CD4-positive, alpha-beta T cell treated with Interleukin-15 for 4 hours (primary cell): ENCODE data around the gene TSR3.
A peak's percentile ranks its signal among the peaks of the same experiment; 100 is the strongest.

Experiments
- DNase-seq: peaks from one replicate; pipeline ENCODE4 v3.0.0-alpha.2; 2020; ENCODE audit warnings: low spot score

The TSR3 gene

DNA sequence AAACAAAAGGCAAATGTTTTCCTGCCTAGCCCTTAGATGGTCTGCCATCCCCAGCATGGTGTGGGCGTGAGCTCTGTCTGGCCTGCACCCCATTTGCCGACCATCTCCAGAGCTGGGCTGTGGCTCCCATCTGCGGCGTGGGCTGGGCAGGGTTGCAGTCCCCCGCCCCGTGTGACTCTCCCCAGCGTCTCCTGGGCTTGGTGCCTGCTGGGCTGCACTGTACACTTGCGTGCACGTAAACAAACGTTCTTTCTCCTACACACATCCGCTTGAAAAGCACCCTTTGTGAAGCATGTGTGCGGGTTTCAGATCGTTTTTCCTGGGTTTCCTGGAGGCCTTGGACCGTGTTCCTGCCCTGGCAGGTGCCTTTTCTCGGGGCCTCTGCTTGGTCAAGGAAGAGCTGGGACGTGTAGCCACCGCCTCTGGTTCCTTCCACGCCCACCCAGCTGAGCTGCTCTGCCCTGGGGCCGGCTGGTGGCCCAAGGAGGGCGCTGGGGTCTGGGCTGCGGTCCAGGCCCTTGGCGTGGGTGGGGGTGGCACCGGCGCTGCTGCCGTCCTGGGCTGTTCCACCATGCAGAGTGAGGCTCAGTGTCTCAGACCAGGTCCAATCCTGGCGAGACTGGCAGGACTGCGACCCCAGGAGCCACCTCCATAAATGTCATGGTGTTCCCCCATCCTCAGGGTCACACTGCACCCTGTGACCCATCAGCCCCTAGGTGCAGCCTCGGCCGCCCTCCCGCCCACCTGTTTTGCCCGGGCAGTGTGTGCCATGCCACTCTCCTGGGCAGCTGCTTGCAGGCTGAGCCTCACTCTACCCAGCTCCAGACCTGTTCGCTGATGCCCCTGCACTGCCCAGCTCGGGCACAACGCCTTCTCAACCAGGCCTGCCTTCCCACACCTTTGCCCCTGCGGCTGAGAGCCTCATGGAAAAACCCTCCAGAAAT lies 28.1 kb downstream of the TSR3 start:
- no peak for DNase-seq

DNA sequence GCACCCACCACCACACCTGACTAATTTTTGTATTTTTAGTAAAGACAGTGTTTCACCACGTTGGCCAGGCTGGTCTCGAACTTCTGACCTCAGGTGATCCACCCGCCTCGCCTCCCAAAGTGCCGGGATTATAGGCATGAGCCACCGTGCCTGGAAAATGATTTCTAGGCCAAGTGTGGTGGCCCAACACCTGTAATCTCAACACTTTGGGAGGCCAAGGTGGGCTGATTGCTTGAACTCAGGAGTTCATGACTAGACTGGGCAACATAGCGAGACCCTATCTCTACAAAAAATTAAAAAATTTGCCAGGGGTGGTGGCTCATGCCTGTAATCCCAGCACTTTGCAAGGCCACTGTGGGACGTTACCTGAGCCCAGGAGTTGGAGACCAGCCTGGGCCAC lies 29.3 kb downstream of the TSR3 start:
- DNase-seq: no peak

DNA sequence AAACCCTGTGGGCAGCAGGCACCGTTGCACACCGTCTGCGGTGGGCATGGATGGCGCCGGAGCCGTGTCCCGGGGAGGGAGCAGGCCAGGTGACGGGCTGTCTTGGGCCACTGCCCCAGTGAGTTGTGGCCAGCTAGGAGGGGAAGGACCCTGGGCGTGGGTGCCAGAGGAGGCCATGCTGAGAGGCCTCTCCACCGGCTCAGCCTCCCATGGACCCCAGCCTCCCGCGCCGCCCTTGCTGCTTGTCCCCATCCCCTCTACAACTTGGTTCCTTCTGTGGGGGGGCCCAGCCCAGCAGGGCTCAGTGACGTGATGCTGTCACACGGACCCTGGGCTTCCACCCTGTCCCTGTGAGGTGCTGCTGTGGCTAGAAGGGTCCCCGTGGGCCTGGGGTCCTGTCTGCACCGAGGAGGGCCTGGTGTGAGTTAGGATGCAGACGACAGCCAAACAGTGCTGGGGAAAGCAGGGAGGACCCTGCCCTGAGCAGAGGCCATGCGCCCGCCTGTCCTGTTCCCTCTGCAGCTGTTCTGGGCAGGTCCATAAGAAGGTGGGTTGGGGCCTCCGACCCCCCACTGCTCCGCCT lies 30.9 kb downstream of the TSR3 start:
- DNase-seq: no peak

DNA sequence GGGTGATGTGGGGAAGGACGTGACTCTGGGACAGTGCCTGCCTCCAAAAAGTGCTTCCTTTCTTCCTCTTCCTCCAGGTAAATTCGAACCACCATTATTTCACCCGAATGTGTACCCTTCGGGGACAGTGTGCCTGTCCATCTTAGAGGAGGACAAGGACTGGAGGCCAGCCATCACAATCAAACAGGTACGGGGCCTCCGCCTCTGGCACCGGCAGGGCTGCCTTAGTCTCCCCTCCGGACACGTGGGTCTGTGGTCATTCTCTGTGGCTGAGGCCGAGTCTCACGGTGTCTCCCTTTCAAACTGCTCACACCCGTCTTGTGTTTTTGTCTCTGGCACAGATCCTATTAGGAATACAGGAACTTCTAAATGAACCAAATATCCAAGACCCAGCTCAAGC lies 31.6 kb downstream of the TSR3 start:
- DNase-seq: no peak

DNA sequence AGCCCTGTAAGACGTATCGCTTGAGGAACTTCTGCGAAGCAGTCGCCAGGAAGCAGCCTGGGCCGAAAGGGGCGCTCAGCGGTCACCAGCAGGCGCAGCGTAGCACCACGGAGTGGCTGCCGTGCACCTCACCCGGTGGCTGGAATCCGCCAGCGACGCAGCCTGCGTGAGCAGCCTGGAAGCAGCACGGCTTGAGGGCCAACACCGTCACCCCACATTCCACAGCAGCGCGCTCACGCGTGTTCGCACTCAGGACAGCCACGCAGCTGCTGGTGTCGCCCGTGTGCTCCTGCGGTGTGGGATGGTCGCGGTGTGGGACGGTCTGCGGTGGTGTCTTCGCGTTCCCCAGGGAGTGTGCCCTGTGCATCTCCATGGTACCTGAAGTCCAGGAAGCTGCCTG lies 32.6 kb downstream of the TSR3 start:
- no peak for DNase-seq

DNA sequence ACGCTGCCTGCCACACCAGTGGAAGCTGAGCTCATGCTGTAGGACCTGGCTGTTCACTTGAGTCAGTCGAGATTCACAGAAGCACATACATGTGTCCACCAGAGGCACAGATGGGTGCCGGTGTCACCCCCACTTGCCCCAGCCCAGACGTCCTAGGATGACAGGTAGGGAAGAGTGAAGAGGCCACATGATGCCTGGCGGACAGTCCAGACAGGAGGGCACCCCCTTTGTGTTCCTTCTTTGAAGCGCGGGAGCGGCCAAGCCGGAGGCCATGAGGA lies 33.5 kb downstream of the TSR3 start:
- no peak for DNase-seq

DNA sequence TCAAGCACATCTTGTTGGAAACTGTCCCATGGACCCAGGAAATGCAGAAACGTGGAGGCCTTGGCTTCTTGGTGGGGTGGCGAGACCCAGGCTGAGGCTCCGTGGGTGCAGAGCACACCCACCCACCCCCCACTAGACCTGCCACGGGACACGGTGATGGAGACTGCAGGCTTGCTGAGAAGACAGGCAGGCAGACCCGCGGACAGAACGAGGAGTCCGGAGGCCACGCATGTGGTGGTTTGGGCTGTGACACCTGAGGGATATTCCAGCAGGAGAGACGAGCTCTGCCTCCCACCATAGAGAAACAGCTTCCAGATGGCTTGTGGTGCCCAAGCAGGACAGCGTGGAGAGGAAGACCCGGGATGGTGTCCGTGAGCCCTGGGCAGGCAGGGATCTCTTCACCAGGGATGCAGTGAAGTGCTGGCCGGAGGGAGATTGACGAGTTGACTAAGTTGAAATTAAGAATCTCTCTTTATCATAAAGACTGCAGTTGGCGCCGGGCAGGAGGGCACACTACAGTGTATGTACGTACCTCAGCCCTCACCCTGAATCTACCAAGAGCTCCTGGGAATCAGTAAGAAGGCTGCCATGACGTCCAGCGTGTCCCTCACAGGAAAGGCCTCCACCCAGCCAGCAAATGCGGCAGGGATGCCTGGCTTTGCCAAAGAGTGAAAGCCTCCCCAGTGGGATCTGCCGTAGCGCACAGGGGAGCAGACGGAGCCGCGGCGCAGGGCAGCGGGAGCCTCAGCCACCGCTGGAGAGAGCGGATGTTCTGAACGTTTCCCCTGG lies 34.0 kb downstream of the TSR3 start:
- no peak for DNase-seq

DNA sequence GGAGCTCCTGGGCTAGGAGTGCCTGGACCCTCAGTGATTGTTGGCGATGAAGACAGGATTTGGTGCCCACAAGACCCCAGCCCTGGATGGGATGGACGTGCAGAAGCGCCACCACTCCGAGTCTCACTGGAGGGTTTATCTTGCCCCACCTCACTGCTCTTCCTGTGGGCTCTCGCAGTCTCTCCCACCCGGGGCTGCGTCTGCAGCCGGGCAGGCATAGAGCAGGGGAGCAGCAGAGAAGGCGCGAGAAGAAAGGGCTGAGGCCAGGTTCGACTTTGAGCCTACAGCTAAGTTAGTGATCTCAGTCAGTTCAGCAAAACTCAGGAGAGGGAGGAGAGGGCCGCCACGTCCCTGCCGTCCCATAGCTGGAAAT lies 35.7 kb downstream of the TSR3 start:
- DNase-seq: no peak

DNA sequence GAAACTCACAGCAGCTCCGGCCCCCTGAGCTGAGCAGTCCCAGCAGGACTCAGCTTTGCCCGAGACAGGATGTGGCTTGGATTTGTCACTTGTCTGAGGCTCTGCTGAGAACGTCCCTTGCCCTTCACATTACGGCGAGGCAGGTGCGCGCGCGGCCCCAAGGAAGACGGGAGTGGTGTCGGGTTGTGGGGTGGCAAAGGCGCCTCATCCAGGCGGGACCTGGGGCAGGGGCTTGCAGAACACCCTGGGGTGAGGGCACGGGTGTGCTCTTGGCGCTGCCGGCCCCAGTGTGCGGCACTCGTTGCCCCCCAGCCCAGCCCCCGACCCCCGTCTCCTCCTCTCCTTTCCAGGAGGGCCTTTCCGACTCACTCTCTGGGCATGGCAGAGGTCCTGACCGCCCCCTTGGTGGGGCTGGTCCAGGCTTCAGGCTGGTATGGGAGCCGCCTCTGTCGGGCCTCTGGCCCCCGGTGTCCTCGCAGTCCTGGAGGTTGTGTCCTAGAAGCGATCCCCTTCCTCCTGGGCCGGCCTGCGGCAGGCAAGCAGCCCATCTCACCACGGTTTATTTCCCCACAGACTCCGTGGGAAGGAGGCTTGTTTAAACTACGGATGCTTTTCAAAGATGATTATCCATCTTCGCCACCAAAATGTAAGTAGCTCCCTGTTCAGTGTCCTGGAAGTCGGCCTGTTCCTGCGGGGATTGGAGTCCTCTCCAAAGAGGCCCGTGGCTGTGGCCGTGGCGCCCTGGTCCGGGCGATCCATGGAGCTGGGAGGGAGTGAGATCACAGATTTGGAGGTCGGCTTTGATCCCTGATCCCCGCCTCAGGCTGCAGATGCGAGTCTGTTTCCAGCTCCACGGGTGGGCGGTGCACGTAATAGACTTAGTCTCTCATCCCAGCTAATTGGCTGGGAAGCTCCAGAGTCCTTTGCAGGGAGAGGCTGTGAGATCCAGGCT lies 36.3 kb downstream of the TSR3 start:
- DNase-seq: no peak

DNA sequence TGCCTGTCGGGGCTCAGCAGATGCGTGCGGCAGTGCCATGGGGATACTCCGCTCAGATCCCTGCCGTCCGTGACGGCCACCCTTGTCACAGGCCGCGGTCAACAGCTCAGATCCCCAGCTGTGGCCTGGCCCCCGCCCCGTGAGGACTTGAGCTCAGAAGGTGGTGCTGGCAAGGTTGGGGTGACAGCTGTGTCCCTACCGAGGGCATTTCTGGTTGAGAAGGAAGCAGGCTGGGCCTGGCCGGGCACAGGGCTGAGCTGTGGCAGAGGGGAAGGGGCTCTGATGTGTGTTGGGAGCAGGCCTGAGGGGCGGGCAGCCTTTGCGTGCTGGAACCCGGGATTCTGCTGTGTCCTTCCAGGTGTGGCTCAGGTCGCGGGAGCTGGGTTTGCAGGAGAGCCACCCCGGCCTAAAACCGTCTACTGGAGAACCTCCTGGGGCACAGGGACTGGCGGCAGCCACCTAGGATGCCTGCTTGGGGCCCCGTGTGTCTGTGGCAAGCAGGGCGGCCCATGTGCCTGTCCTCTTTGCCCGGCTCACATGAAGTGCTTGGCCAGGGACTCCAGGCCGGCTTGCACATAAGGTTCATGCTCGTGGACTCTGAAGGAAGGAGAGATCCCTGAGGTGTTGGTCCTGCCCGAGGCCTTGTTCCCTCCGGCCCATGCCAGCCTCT lies 37.1 kb downstream of the TSR3 start:
- no peak for DNase-seq

DNA sequence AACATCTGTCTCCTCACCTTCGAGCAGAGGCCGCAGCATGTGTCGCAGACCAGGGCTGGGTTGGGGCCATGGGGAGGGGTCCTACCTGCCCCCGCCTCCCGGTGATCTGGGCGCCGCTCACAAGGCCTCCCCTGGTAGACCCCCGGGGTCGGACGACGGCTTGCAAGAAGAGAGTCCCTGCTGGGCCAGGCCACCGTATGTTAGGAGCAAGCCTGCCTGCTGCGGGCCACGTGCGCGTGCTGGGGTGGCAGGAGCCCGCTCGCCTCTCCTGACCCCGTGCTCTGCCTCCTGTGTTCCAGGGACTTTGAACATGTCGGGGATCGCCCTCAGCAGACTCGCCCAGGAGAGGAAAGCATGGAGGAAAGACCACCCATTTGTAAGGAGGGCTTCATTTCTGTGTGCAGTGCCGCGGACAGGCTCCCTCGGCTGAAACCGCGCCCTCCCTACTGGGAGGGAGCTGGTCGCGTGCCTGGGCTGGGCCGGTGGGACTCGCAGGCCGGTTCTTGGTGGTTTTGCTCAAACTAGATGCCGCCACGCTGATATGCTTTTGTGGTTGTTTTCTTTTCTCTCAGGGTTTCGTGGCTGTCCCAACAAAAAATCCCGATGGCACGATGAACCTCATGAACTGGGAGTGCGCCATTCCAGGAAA lies 37.8 kb downstream of the TSR3 start:
- DNase-seq: no peak

DNA sequence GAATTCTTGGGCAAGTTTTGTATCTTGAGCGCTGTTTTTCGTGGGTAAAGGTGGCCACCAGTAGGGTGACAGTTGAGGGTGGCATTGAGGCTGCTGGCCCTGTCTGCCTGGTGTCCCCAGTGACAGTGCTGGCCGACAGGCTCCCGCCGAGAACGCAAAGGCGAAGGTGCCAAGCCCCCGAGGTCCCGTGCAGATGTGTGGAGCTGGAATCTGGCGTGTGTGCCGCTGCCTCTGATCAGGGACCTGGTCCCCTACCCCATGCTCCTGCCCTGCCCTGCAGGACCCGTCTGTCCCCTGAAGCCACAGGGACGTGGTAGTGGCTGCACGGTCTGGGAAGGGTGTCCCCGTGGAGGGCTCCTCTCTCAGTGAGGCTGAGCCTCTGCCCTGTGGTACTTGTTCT lies 38.8 kb downstream of the TSR3 start:
- DNase-seq: no peak

DNA sequence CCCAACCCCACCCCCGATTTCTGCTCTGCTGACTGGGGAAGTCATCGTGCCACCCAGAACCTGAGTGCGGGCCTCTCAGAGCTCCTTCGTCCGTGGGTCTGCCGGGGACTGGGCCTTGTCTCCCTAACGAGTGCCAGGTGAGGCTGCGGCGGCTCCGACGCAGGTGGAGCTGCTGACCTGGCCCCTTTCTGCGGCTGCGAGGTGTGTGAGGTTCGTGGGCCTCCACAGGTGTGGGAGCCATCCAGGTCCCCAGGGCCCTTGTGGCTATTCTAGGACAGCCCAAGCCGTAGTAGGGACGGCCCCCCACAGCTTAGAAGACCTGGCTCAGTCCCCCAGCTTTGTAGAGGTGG lies 39.2 kb downstream of the TSR3 start:
- no peak for DNase-seq

DNA sequence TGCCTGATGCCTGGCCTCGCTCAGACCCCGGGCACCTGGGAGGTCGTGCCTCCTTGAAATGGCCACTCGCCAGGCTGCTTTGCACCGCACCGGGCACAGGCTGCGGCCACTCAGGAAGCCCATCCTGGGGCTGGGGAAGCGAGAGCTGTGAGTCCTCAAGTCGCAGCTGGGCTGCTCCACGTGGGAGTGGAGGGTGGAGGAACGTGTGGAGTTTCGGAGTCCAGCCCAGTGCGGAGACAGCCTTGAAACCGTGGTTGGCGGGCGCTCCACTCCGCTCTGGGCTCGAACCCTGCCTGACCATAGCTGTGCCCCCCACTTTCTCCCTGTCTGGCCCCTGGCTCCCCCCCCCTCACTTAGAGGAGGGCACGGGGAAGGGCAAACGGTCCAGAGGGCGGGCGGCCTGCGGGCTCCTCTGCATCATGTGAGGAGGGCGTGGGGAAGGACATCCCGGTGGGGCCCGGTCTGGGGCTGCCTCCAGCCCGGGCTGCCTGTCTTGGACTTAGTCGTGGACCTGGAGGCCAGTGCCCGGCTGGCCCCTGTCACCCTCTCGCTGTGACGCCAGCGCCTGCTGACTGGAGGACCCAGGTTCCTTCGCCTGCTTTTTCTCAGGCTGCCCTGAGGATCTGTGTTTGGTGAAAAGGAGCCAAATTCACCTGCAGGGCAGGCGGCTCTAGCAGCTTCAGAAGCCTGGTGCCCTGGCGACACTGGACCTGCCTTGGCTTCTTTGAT lies 39.8 kb downstream of the TSR3 start:
- no peak for DNase-seq

DNA sequence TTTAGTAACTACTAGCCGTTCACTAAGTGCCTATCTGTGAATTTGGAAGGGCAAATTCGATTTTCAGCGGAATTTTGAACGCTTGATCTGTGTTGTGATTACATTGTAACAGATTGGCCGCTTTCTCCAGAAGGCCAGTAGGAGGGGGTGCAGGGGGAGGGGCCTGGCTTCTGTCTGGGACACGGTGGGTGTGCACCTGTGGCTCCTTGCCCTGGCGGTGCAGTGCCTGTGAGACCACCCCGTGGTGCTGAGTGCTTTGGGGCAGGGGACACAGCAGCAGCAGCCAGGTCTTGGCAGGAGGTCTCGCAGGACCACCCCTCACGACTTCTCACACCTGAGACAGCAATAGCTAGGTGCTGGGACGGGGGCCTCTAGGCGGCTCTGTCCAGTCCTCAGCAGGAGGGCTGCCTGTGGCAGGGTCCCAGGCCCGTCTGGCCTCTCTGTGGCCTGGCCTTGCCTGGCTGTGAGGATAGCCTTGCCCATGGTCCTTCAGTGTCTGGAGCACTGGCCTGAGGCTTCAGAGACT lies 40.4 kb downstream of the TSR3 start:
- no peak for DNase-seq

DNA sequence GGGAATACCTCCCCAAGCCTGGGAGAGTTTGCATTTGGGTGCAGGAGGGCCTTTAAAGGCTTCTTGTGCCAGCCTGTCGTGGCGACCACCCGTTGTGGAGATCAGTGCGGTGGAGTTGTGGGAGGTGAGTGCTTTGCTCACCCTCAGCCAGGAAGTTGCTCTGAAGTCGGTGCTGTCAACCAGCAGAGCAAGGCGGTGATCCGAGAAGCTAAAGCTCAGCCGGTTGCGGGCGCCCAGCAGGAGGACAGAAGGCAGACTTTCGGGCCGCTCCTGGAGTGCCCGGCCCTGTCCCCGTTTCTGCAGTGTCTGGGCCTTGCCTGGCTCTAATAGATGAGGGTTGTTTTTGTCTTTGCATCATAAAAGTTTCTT lies 40.9 kb downstream of the TSR3 start:
- no peak for DNase-seq

DNA sequence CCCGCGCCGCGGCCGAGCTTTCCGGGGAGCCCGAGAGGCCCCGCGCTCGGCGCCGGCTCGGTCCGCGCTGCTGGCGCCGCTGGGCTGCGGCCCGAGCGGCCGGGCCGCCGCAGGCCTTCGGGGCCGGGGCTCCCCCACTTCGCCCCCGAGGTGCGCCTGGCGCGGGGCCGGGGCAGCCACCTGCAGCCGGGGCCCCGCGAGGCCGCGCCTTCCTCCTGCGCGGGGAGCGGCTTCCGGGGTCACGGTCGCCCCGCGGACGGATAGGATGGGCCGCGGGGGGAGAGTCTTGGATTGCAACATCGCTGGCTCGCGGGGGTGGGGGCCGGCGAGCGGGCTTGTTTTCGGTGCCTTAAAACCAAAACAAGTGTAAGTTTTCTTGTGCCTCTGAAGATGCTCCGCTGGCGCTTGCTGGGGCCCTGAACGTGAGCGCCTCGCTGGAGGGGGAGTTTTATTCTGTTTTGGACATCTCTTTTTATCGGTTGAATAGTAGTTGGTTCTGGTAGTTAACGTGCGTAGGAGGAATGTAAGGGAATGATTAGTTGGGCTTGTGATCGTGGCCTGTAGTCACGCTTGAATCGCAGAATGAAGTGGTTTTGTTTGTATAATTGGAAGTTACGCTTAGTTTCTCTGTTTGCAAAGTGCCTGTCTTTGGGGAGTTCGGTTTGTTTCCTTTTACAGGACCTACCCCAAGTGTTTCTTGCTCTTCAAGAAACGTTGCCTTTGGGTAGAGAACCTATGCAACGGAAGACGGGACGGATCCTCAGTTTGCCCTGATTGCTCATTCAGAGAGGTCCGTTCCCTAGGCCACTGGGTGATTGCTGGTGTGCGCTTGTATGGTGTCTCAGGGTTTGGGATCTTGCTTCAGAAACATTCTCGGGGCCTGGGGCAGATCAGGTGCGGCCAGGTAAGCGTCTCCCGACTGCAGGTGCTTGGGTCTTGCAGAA lies 41.5 kb downstream of the TSR3 start:
- DNase-seq: peak; percentile 41

DNA sequence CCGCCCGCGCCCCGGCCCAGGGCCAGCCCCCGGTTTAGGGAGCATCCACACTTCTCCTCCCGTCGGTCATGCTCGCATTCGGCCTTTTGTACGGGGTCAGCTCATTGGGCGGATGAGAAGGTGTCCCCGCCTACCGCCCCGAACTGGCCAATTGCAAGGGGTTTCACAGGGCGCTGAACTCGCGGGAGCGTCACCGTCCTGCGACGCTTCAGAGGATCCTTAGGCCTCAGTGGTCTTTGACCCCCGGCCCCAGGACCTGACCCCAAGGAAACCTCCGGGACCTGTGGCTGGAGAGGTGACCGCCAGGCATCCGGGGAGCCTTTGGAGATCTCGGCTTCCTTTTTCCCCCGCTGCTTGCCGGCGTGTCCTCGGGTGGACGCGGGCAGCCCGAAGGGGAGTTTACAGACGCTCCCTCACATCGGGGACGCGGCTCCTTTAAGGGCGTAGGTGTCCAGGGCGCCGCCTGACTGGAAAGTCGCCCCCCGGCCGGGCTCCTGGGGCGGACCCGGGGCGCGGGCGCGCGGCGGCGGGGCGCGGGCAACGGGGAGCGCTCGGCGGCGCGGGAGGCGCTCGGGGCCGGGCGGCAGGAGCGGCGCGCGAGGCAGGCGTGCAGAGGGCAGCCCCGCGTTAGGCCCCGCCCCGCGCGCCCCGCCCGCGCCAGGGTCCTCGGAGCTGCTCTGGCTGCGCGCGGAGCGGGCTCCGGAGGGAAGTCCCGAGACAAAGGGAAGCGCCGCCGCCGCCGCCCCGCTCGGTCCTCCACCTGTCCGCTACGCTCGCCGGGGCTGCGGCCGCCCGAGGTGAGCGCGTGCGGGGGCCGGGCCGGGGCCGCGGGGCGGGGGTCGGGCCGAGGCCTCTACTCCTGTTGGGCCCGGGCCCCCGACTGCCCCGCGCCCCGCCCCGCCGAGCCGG lies 42.4 kb downstream of the TSR3 start, which contains the start of gene UBE2I:
Gene UBE2I, plus strand, starts transcription at position 660 of the 909 bp plus-strand sequence. CDS start 4,395 bp downstream, outside the sequence.
- peak; percentile 99 for DNase-seq
